Measurements from ENCODE around the gene FTO. TPM values are rescaled to one million over a fixed set of nuclear protein-coding genes. Genes with fewer than 3 reads are reported as not detected.

Gene FTO
- total RNA-seq, 2 experiments from 2014 or later = 48.6 to 53.2 TPM

DNA sequence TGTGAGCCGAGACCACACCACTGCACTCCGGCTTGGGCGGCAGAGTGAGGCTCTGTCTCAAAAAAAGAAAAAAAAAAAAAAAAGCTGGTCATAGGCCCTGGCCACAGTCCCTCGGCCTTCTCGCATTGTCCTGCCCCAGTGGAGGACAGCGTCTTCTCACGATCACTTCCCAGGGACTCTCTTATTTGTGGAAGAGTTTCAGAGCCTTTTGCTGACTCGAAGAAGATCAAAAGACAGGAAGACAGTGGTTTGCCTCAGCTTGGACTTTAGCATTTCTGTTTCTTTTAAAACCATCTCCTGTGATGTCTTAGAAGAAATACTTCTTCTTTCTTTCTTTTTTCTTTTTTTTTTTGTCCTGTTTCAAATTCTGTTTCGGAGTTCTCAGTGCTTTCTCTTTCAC, 210.0 kb downstream of the FTO start:
- H3K9me3 Mint-ChIP-seq = no peaks in the 10 kb centered on the region
- ATAC-seq (no peak), DNase-seq (no peak)
- intact Hi-C loops (cut with micrococcal nuclease) = no loop called here
- peak overlapping the region; percentile 81 for H3K27ac Mint-ChIP-seq
- peaks cover 11% of the 10 kb centered on the region for H3K4me1 Mint-ChIP-seq (ENCODE audit: low read depth)
- no peak for TF ChIP-seq CTCF (IDR thresholded peaks at IDR 0.05)
- ChIA-PET CTCF (no interaction called here), POLR2A (no interaction called here)
- no peaks in the 10 kb centered on the region for H3K27me3 Mint-ChIP-seq
- H3K36me3 Mint-ChIP-seq (ENCODE audit: low read depth) = no peaks in the 10 kb centered on the region
- no peak overlapping the region for H3K4me3 Mint-ChIP-seq

GRCh38 chr16:53914736-53915135, 210.8 kb downstream of the FTO start:
- peak overlapping the region; percentile 25 for H3K27ac Mint-ChIP-seq
- intact Hi-C loops (cut with micrococcal nuclease) = no loop called here

DNA sequence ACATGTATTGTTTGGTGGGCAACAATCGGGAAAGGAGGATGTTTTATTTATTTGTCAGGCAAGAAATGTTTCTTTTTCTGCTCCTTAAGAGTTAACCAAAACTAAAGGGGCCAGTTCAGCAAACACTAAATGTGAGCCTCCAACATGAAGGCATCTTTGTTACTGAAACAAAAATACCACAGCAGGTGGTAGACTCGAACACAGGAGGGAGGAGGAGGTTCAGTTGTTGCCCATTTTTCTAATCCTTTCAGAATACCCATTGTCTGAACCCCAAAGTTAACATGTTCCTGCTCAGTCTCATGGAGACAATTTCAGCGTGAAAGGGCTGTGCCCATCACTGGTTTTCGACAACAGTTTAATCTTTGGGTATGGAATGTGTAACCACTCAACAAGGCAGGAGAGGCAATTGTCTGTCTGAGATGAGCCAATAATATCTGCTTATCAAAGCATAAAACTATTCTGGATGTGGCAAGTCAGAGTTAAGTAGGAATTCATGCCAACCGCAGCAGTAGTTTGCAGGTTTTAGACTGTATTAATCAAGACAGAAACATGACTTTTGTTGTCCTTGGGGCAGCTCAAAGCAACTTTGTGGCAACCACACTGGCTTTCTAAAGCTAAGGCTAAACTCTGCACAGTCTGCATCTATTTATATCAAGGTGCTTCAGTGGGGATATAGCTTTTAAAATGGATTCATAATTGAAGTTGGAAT, 211.7 kb downstream of the FTO start:
- no peak overlapping the region for H3K27ac Mint-ChIP-seq
- no peak overlapping the region for H3K4me3 Mint-ChIP-seq
- ATAC-seq (no peak), DNase-seq (no peak)
- intact Hi-C loops (cut with micrococcal nuclease) = no loop called here
- no peaks in the 10 kb centered on the region for H3K27me3 Mint-ChIP-seq
- H3K4me1 Mint-ChIP-seq (ENCODE audit: low read depth) = peaks cover 11% of the 10 kb centered on the region
- ChIA-PET CTCF (interaction anchor here (1.0 kb wide), 1 partner anchor 32 kb away, joined by 3 read pairs; no protein-coding TSS in a partner anchor), POLR2A (no interaction called here)
- no peaks in the 10 kb centered on the region for H3K36me3 Mint-ChIP-seq (ENCODE audit: low read depth)
- TF ChIP-seq CTCF (IDR thresholded peaks at IDR 0.05) = no peak
- H3K9me3 Mint-ChIP-seq = no peaks in the 10 kb centered on the region

More at GRCh38 chr16:53914736-53915135, 210.8 kb downstream of the FTO start:
- ChIA-PET CTCF (no interaction called here), POLR2A (no interaction called here)
- H3K36me3 Mint-ChIP-seq (ENCODE audit: low read depth) = no peaks in the 10 kb centered on the region
- no peaks in the 10 kb centered on the region for H3K9me3 Mint-ChIP-seq
- ATAC-seq = no peak
- TF ChIP-seq CTCF (IDR thresholded peaks at IDR 0.05) = no peak
- no peak overlapping the region for H3K4me3 Mint-ChIP-seq
- no peaks in the 10 kb centered on the region for H3K27me3 Mint-ChIP-seq
- peaks cover 11% of the 10 kb centered on the region for H3K4me1 Mint-ChIP-seq (ENCODE audit: low read depth)
- no peak for DNase-seq

GRCh38 chr16:53920988-53921387, 217.0 kb downstream of the FTO start:
- no peak overlapping the region for H3K4me3 Mint-ChIP-seq
- H3K9me3 Mint-ChIP-seq = no peaks in the 10 kb centered on the region
- POLR2A ChIA-PET = no interaction called here
- ATAC-seq = no peak
- no peak overlapping the region for H3K27ac Mint-ChIP-seq
- DNase-seq = no peak
- peaks cover 5% of the 10 kb centered on the region for H3K4me1 Mint-ChIP-seq (ENCODE audit: low read depth)
- H3K36me3 Mint-ChIP-seq (ENCODE audit: low read depth) = peaks cover 2% of the 10 kb centered on the region
- CTCF ChIA-PET = no interaction called here
- intact Hi-C loops (cut with micrococcal nuclease) = no loop called here
- no peak for TF ChIP-seq CTCF (IDR thresholded peaks at IDR 0.05)
- H3K27me3 Mint-ChIP-seq = no peaks in the 10 kb centered on the region

- ATAC-seq = no peak
- Mint-ChIP-seq H3K27me3 (no peaks in the 10 kb centered on the region), H3K36me3 (ENCODE audit: low read depth) (peaks cover 2% of the 10 kb centered on the region), H3K9me3 (no peaks in the 10 kb centered on the region), H3K4me3 (no peak overlapping the region), H3K4me1 (ENCODE audit: low read depth) (peaks cover 5% of the 10 kb centered on the region), H3K27ac (no peak overlapping the region)
- ChIA-PET CTCF (no interaction called here), POLR2A (no interaction called here)
- no peak for DNase-seq
- TF ChIP-seq CTCF (IDR thresholded peaks at IDR 0.05) = no peak
- intact Hi-C loops (cut with micrococcal nuclease) = no loop called here
Measured at GRCh38 chr16:53922067-53922806, 218.3 kb downstream of the FTO start.

All from activated CD8-positive, alpha-beta T cell treated with anti-CD3 and anti-CD28 coated beads for 36 hours (primary cell).